Right lobe of liver (tissue), 6 donors: ENCODE data around the gene GLIS2. TPM values are rescaled to one million over a fixed set of nuclear protein-coding genes. Genes with fewer than 3 reads are reported as not detected.

Source experiments
- ATAC-seq, 4 donors: fragments of 200-7000 bp; cut with Tn5 transposase; one replicate each; pipeline ENCODE4 v1.9.1; 2020; ENCODE audit warnings: mild to moderate bottlenecking in 4 of 4, moderate library complexity in 4 of 4
- DNase-seq, 3 donors: peaks; one replicate each; pipeline ENCODE4 v3.0.0-alpha.2; 2020
- H3K27ac ChIP-seq, 3 donors: fragments of 200-600 bp; one replicate each; pipeline ENCODE4 v1.8.0; 2022
- H3K27me3 ChIP-seq, 2 donors: fragments of 200-600 bp; one replicate each; pipeline ENCODE4 v1.8.0; 2022
- H3K36me3 ChIP-seq, 4 donors: fragments of 200-600 bp; sonication (generic) in 1 of 4; one replicate each; pipeline versions ENCODE4 v1.5.1 to v1.8.0; 2017 to 2022; ENCODE audit warnings: control low read depth in 1 of 4
- H3K4me1 ChIP-seq, 4 donors: fragments of 200-600 bp; sonication (generic) in 1 of 4; one replicate each; pipeline versions ENCODE4 v1.5.1 to v1.8.0; 2017 to 2022; ENCODE audit warnings: control low read depth in 1 of 4
- H3K4me3 ChIP-seq, 3 donors: fragments of 200-600 bp; one replicate each; pipeline ENCODE4 v1.8.0; 2022
- H3K9me3 ChIP-seq, 4 donors: fragments of 200-600 bp; sonication (generic) in 1 of 4; one replicate each; pipeline versions ENCODE4 v1.5.1 to v1.8.0; 2017 to 2022; ENCODE audit warnings: control low read depth in 1 of 4
- POLR2A ChIP-seq: fragments of 450-650 bp; IDR thresholded peaks from one replicate; pipeline ENCODE4 v1.6.1; 2017; ENCODE audit warnings: antibody characterized with exemption, mild to moderate bottlenecking
- WGBS: methylation state at CpG from one replicate; pipeline ENCODE4 v1.1.6; 2018; ENCODE audit warnings: low coverage, low lambda C conversion rate; ENCODE audit not compliant: insufficient coverage; ENCODE audit errors: missing lambda C conversion rate; 5-methylcytosine and 5-hydroxymethylcytosine counted together
- intact Hi-C, 2 donors: fragments of 100-400 bp; cut with DNase I; formaldehyde crosslinking; loops; one replicate each; pipeline versions ENCODE4 v1.11.2 to v1.14.1; 2022
- total RNA-seq, 6 experiments: library from RNA; depleted of rRNA in 2 of 6; stranded (reverse); fragments of >200 nt in 2 of 6; fragmentation: NEBNext Ultra II Directional in 3 of 6; extraction: Animal tissue kit (Norgen Biotek cat#: 25700) in 3 of 6; gene quantifications; one replicate each; pipeline versions ENCODE4 v1.1.0 to v1.2.4, GENCODE V29; 2016 to 2023
- TF ChIP-seq, protein P1 (sequence below), 4 donors: fragments of 200-600 bp in 3 of 4; fragments of 450-650 bp in 1 of 4; IDR thresholded peaks; one replicate each; pipeline versions ENCODE4 v1.5.1 to v1.8.0; 2016 to 2022; ENCODE audit warnings: antibody characterized with exemption in 4 of 4, mild to moderate bottlenecking in 2 of 4
- donor health status: DM: no; HTN: yes; CAD: no.
- donor health status: DM: no; HTN: no; CAD: no.
- donor health status: DM: no; HTN: no; CAD: no.
- donor health status: DM: no; HTN: yes; CAD: no.
- donor health status: DM: no; HTN: yes; CAD: no.

The GLIS2 gene
- total RNA-seq, 6 experiments from 2014 or later, result 0.79 to 2.6 (median 1.4) TPM

DNA sequence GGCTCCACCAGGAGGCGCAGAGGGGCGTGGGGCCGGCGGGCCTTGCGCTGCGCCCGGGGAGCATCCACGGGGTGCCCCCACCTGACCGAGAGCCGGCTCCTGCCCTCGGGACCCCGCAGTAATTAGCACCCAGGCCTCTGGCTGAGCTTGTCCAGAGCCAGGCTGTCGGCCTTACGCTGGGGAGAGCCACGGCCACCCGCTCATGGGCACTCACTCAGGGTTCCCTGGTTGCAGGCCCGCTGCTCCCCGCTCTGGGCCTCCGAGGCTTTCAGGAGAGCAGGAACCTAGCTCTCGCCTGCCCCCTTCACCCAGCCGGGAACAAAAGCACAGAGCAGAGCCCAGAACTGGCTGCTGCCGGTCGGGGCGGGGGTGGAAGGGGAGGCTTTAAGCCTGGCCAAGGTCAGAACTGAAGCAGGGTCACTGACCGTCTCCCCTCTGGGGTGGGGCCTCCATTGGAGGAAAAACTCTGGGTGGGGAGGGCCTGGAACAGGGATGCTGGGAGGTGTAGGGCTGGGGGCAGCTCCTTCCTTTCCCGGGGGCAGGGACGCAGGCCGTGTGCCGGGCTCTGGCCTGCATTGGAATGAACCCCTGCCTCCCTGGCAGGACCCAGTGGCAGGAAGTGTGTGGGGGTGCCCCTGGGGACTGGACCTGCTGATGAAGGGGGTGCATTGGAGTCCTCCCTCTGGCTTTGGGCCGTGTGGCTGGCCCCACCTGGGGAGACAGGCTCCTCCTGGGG, 12.3 kb downstream of the GLIS2 start:
- peak; percentile 80 to 86 (median 84) for ATAC-seq
- no peaks in the 10 kb centered on the region for H3K9me3 ChIP-seq
- peak overlapping the region; percentile 25 to 76 (median 57) for H3K27ac ChIP-seq
- H3K36me3 ChIP-seq, result no peaks in the 10 kb centered on the region
- H3K4me1 ChIP-seq, result peaks cover 0 to 24% (median 5%) of the 10 kb centered on the region in 4 donors
- peak overlapping the region; percentile 32 to 56 (median 35) for H3K4me3 ChIP-seq
- peak; percentile 59 for TF ChIP-seq POLR2A
- TF ChIP-seq, protein P1, sequence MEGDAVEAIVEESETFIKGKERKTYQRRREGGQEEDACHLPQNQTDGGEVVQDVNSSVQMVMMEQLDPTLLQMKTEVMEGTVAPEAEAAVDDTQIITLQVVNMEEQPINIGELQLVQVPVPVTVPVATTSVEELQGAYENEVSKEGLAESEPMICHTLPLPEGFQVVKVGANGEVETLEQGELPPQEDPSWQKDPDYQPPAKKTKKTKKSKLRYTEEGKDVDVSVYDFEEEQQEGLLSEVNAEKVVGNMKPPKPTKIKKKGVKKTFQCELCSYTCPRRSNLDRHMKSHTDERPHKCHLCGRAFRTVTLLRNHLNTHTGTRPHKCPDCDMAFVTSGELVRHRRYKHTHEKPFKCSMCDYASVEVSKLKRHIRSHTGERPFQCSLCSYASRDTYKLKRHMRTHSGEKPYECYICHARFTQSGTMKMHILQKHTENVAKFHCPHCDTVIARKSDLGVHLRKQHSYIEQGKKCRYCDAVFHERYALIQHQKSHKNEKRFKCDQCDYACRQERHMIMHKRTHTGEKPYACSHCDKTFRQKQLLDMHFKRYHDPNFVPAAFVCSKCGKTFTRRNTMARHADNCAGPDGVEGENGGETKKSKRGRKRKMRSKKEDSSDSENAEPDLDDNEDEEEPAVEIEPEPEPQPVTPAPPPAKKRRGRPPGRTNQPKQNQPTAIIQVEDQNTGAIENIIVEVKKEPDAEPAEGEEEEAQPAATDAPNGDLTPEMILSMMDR (IDR thresholded peaks at IDR 0.05), result peak; percentile 45 to 64 (median 59)
- H3K27me3 ChIP-seq, result no peaks in the 10 kb centered on the region
- peak; percentile 79 to 87 (median 81) for DNase-seq
- 3% methylated on average over 8 of the region's 30 CpGs for WGBS
- intact Hi-C loops, result no loop called here

DNA sequence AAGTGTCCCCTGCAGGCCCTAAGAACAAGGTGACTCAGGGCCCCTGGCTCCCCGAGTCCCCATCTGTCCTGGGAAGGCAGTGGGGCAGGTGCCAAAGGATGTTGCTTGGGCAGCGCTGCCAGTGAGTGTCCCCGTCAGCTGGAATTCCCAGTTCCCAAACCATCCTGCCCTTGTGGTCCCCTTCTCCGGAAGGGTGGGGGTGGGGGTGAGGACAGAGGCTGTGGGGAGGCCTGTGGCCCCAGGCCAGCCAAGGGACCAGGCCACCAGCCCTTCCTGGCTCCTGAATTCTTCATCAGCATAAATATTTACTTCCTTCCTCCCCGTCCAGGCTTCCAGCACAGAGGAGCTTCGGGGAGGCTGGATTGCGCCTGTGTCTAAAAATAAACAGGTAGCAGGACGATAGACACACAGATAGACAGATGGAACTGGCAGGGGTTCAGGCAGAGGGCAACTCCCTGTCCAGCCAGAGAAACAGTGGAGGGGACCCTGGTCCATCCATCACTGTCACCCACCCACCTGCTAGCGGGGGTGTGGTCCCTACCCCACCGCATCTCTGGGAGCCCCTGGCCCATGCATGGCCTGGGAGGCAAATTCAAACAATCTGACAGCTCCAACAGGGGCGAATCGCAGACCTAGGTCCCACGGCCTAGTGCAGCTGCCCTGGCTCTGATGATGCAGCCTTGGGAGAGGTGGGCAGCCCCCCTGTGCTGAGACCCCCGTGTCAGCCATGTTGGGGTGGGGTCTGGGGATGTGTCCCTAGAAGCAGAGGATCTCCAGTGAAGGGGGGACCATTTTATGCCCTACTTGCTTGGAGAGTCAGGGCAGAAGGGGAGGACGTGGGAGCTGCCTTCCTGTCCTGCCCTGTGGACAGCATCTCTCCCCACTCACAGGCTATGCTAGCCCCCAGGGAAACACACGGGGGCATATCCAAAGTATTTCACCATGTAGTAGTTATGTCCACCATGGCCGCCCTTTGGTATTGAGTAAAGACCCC, 13.2 kb downstream of the GLIS2 start:
- no peak overlapping the region for H3K4me3 ChIP-seq
- H3K27me3 ChIP-seq, result no peaks in the 10 kb centered on the region
- ATAC-seq (peak; percentile 26 to 40 (median 30)), DNase-seq (no peak)
- TF ChIP-seq, protein P1 (IDR thresholded peaks at IDR 0.05), result no peak
- no peak for TF ChIP-seq POLR2A
- H3K36me3 ChIP-seq, result no peaks in the 10 kb centered on the region
- H3K27ac ChIP-seq, result peak overlapping the region; percentile 26 to 76 (median 57)
- 12% methylated on average over 5 of the region's 17 CpGs for WGBS
- no peaks in the 10 kb centered on the region for H3K9me3 ChIP-seq
- peaks cover 0 to 20% (median 5%) of the 10 kb centered on the region in 4 donors for H3K4me1 ChIP-seq
- intact Hi-C loops, result no loop called here

DNA sequence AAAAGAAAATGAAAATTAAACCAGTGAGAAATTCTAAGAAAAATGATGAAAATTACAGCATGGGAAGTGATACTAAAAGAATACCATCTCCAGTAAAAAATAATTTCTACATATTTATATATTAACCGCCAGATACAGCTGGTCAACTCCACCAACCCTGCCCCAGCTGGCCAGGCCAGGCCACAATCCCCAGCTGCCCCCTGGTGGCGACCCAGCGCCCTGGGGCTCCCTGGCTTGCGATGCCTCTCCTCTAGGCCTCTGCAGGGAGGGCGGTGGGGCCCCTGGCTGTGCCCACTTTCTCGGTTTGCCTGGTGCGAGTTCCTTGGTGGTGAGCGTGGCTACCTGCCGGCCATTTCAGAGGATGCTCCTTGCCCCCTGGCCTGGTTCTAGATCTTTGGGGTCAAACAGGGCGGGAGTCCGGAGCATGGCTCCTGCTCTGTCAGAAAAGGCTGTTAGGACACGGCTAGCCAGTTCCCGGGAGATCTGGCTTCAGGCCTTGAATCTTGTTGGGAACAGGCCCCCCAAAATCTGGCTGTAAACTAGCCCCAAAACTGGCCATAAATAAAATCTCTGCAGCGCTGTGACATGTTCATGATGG, 14.5 kb downstream of the GLIS2 start:
- no peak for TF ChIP-seq POLR2A
- TF ChIP-seq, protein P1 (IDR thresholded peaks at IDR 0.05), result peak; percentile 92 to 99 (median 98)
- intact Hi-C loops, result loop anchor here in 1 of 2 donors (5.0 kb wide), 2 partner anchors 43 to 128 kb away; no protein-coding TSS in a partner anchor
- peaks cover 0 to 15% (median 5%) of the 10 kb centered on the region in 4 donors for H3K4me1 ChIP-seq
- peak; percentile 74 to 82 (median 79) for ATAC-seq
- H3K9me3 ChIP-seq, result no peaks in the 10 kb centered on the region
- H3K4me3 ChIP-seq, result no peak overlapping the region
- no peaks in the 10 kb centered on the region for H3K36me3 ChIP-seq
- WGBS, result 27% methylated on average over 1 of the region's 14 CpGs
- peak; percentile 84 to 88 (median 87) for DNase-seq
- H3K27me3 ChIP-seq, result no peaks in the 10 kb centered on the region
- H3K27ac ChIP-seq, result no peak overlapping the region

DNA sequence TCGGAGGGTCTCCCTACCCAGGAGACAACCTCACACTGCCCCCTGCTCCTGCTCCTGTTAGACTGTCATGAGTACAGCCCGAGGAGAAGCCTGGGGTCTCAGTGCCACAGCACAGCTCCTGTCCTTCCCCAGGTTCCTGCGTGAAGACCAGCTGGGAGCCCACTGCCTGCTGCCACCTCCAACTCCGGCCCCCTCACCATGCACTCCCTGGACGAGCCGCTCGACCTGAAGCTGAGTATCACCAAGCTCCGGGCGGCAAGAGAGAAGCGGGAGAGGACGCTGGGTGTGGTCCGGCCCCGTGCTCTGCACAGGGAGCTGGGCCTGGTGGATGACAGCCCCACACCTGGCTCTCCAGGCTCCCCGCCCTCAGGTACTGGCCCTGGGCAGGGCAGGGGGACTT, 16.2 kb downstream of the GLIS2 start:
- Histone ChIP-seq H3K4me3 (no peak overlapping the region), H3K36me3 (no peaks in the 10 kb centered on the region), H3K4me1 (peaks cover 0 to 15% (median 5%) of the 10 kb centered on the region in 4 donors), H3K9me3 (no peaks in the 10 kb centered on the region), H3K27ac (no peak overlapping the region), H3K27me3 (no peaks in the 10 kb centered on the region)
- WGBS, result no CpG with 5 or more reads among the region's 14 CpGs
- DNase-seq, result no peak
- no peak for ATAC-seq
- no peak for TF ChIP-seq POLR2A
- TF ChIP-seq, protein P1 (IDR thresholded peaks at IDR 0.05), result no peak
- intact Hi-C loops, result loop anchor here in 1 of 2 donors (5.0 kb wide), 2 partner anchors 45 to 130 kb away; no protein-coding TSS in a partner anchor
